ENCODE data around the gene RGS12.

The RGS12 gene

GRCh38 chr4:3306450-3306849, 13.6 kb downstream of the RGS12 start:
- DNase-seq (ENCODE audit: insufficient read length, low spot score) (no peak), FAIRE-seq (no peak)
- TF ChIP-seq, protein P1, sequence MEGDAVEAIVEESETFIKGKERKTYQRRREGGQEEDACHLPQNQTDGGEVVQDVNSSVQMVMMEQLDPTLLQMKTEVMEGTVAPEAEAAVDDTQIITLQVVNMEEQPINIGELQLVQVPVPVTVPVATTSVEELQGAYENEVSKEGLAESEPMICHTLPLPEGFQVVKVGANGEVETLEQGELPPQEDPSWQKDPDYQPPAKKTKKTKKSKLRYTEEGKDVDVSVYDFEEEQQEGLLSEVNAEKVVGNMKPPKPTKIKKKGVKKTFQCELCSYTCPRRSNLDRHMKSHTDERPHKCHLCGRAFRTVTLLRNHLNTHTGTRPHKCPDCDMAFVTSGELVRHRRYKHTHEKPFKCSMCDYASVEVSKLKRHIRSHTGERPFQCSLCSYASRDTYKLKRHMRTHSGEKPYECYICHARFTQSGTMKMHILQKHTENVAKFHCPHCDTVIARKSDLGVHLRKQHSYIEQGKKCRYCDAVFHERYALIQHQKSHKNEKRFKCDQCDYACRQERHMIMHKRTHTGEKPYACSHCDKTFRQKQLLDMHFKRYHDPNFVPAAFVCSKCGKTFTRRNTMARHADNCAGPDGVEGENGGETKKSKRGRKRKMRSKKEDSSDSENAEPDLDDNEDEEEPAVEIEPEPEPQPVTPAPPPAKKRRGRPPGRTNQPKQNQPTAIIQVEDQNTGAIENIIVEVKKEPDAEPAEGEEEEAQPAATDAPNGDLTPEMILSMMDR (IDR thresholded peaks at IDR 0.05; ENCODE audit: insufficient read depth, missing control alignments), result no peak

DNA sequence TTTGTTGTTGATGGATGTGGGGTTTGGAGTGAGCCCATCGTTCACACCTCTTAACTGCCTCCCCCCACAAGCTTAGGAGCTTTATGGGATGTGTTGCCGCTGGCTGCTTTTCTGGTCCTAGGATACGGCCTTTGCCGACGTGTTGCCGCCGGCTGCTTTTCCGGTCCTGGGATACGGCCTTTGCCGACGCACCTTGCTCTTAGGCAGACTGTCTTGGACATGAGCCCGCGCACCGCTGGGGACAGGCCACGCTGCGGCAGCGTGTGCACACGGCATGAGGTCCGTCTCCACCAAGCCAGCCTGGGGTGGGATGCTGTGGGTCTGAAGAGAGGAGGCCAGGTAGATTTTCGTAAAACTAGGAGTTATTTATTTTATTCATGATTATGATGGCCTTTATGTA, 14.2 kb downstream of the RGS12 start:
- DNase-seq (ENCODE audit: insufficient read length, low spot score) (no peak), FAIRE-seq (no peak)
- TF ChIP-seq, protein P1 (IDR thresholded peaks at IDR 0.05; ENCODE audit: insufficient read depth, missing control alignments), result no peak

DNA sequence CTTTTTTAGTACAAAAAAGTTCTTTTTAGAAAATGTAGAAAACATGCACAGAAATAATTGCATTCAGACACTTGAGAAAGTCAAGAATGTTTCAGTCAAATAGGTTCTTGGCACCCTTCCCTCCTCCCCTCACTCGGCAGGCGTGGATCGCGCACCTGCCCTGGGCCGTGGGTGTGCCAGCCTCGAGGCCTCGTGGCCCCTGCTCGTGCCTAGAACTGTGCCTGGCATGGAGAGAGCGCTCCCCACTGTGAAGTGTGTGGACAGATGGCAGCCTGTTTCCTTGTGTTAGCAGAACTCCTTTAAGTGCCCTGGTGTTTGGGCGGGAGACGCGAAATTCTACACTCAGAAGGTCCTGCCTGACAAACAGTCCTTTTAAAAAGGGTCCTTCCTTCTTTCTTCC, 14.7 kb downstream of the RGS12 start:
- TF ChIP-seq, protein P1 (IDR thresholded peaks at IDR 0.05; ENCODE audit: insufficient read depth, missing control alignments), result no peak
- no peak for DNase-seq (ENCODE audit: insufficient read length, low spot score)
- FAIRE-seq, result no peak

GRCh38 chr4:3307891-3308575, 15.2 kb downstream of the RGS12 start:
- DNase-seq (ENCODE audit: insufficient read length, low spot score) (no peak), FAIRE-seq (no peak)
- TF ChIP-seq, protein P1 (IDR thresholded peaks at IDR 0.05; ENCODE audit: insufficient read depth, missing control alignments), result no peak

GRCh38 chr4:3308691-3309090, 15.9 kb downstream of the RGS12 start:
- DNase-seq (ENCODE audit: insufficient read length, low spot score), result no peak
- FAIRE-seq, result no peak
- TF ChIP-seq, protein P1 (IDR thresholded peaks at IDR 0.05; ENCODE audit: insufficient read depth, missing control alignments), result no peak

- TF ChIP-seq, protein P1 (IDR thresholded peaks at IDR 0.05; ENCODE audit: insufficient read depth, missing control alignments), result no peak
- FAIRE-seq (no peak), DNase-seq (ENCODE audit: insufficient read length, low spot score) (no peak)
Observed at GRCh38 chr4:3310301-3311094, 17.7 kb downstream of the RGS12 start.

DNA sequence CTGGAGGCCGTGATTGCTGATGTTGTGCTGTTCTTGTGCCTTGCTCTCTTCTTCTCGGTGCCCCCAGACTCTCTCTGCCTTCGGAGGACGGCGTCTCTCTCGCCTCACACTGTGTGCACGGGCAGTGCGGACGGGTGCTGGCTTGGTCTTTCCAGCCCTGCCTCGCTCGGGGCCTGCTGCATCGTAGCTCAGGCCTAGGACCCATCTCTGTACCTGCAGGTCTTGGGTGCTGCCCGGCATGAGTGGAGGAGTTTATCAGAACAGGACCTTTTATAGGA, 18.2 kb downstream of the RGS12 start:
- FAIRE-seq (no peak), DNase-seq (ENCODE audit: insufficient read length, low spot score) (no peak)
- TF ChIP-seq, protein P1 (IDR thresholded peaks at IDR 0.05; ENCODE audit: insufficient read depth, missing control alignments), result no peak
